ENCODE results near the gene RAB4B. TPM values are rescaled to one million over a fixed set of nuclear protein-coding genes. Genes with fewer than 3 reads are reported as not detected.

Gene RAB4B
- total RNA-seq, 2 donors from 2014 or later = 20.4 to 23.3 TPM

DNA sequence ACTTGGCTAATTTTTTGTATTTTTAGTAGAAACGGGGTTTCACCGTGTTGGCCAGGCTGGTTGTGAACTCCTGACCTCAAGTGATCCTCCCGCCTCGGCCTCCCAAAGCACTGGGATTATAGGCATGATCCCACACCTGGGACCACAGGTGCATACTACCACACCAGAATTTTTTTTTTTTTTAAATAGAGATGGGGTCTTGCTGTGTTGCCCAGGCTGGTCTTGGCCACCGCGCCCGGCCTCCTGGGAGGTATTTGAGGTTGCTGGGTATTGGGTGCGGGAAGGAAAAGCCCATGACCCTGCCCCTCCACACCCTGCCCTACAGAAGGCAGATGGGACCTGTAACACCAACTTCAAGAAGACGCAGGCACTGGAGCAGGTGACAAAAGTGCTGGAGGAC lies 41.4 kb upstream of the RAB4B start:
- H3K4me1 ChIP-seq = no peaks in the 10 kb centered on the region
- 86 to 92% methylated on average over 7 to 9 of the region's 9 CpGs for WGBS, 2 donors
- ATAC-seq (no peak), DNase-seq (no peak)
- peaks cover 9 to 32% of the 10 kb centered on the region in 2 donors for H3K36me3 ChIP-seq (replicated peaks in 1 of 2; ENCODE audit: insufficient read depth in 1 of 2, low read depth in 2 of 2)
- TF ChIP-seq, protein P1, sequence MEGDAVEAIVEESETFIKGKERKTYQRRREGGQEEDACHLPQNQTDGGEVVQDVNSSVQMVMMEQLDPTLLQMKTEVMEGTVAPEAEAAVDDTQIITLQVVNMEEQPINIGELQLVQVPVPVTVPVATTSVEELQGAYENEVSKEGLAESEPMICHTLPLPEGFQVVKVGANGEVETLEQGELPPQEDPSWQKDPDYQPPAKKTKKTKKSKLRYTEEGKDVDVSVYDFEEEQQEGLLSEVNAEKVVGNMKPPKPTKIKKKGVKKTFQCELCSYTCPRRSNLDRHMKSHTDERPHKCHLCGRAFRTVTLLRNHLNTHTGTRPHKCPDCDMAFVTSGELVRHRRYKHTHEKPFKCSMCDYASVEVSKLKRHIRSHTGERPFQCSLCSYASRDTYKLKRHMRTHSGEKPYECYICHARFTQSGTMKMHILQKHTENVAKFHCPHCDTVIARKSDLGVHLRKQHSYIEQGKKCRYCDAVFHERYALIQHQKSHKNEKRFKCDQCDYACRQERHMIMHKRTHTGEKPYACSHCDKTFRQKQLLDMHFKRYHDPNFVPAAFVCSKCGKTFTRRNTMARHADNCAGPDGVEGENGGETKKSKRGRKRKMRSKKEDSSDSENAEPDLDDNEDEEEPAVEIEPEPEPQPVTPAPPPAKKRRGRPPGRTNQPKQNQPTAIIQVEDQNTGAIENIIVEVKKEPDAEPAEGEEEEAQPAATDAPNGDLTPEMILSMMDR (IDR thresholded peaks at IDR 0.05) = no peak
- no peak for TF ChIP-seq POLR2A (IDR thresholded peaks at IDR 0.05)
- no peak overlapping the region for H3K27ac ChIP-seq
- intact Hi-C loops (cut with DNase I) = no loop called here
- no peaks in the 10 kb centered on the region for H3K27me3 ChIP-seq
- no peaks in the 10 kb centered on the region for H3K9me3 ChIP-seq
- H3K4me3 ChIP-seq = no peak overlapping the region

DNA sequence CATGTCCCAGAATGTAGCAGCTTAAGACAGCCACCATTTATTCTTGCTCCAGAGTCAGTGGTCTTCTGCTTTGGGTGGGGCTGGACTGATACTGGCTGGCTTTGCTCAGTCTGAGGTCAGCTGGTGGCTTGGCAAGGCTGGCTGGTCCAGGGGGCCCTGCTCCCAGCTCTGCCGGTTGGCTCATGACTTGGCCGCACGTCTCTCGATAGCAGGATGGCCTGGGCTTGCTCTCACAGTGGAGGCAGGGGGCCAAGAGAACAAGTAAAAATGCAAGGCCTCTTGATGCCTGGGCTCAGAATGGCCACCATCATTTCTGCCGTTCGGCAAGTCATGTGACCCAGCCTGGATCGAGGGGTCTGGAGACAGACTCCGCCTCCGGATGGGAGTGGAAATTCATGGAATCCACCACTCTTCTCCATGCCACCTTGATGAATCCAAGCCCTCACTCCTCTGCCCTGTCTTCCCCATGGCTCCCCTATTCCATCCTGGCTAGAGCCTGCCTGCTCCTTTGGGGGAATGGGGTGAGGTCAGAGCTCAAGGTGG lies 40.9 kb upstream of the RAB4B start:
- TF ChIP-seq POLR2A (IDR thresholded peaks at IDR 0.05) = no peak
- TF ChIP-seq, protein P1 (IDR thresholded peaks at IDR 0.05) = no peak
- Histone ChIP-seq H3K4me3 (no peak overlapping the region), H3K27ac (no peak overlapping the region), H3K36me3 (replicated peaks in 1 of 2; ENCODE audit: insufficient read depth in 1 of 2, low read depth in 2 of 2) (peaks cover 9 to 32% of the 10 kb centered on the region in 2 donors), H3K27me3 (no peaks in the 10 kb centered on the region), H3K4me1 (no peaks in the 10 kb centered on the region), H3K9me3 (no peaks in the 10 kb centered on the region)
- ATAC-seq = no peak
- no peak for DNase-seq
- intact Hi-C loops (cut with DNase I) = no loop called here
- 95 to 97% methylated on average over 6 to 7 of the region's 9 CpGs for WGBS, 2 donors

DNA sequence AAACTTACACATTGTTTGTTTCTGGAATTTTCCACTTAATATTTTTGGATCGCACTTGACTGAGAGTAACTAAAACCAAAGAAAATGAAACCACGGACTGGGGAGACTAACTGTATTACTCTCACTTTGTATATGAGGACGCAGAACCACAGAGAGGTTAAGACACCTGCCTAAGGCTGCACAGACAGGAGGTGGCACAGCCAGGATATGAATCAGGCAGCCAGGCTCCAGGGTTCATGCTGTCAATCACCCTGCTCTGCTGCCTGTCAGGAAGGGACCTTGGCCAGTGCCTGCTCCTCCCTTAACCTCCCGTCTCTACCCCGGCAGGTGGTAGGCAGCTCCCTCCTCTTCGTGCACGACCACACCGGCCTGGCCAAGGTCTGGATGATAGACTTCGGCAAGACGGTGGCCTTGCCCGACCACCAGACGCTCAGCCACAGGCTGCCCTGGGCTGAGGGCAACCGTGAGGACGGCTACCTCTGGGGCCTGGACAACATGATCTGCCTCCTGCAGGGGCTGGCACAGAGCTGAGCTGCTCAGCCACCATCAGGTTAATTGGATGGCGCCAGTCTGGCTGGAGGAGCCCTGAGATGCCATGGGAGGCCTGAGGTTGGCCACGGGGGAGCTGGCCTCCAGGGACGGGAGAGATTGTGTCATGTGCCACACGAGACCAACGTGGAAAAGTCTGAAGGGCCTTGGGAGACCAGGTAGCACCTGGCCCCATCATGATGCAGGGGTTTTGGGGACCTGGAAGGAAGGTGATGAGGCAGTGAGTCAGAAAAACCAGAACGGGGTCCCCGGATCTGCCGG lies 38.8 kb upstream of the RAB4B start:
- DNase-seq (no peak), ATAC-seq (no peak)
- no peak for TF ChIP-seq POLR2A (IDR thresholded peaks at IDR 0.05)
- TF ChIP-seq, protein P1 (IDR thresholded peaks at IDR 0.05) = no peak
- Histone ChIP-seq H3K27me3 (no peaks in the 10 kb centered on the region), H3K4me3 (no peak overlapping the region), H3K27ac (no peak overlapping the region), H3K9me3 (no peaks in the 10 kb centered on the region), H3K4me1 (no peaks in the 10 kb centered on the region), H3K36me3 (replicated peaks in 1 of 2; ENCODE audit: insufficient read depth in 1 of 2, low read depth in 2 of 2) (peaks cover 0 to 25% of the 10 kb centered on the region in 2 donors)
- intact Hi-C loops (cut with DNase I) = no loop called here
- 87 to 94% methylated on average over 12 to 20 of the region's 22 CpGs for WGBS, 2 donors

DNA sequence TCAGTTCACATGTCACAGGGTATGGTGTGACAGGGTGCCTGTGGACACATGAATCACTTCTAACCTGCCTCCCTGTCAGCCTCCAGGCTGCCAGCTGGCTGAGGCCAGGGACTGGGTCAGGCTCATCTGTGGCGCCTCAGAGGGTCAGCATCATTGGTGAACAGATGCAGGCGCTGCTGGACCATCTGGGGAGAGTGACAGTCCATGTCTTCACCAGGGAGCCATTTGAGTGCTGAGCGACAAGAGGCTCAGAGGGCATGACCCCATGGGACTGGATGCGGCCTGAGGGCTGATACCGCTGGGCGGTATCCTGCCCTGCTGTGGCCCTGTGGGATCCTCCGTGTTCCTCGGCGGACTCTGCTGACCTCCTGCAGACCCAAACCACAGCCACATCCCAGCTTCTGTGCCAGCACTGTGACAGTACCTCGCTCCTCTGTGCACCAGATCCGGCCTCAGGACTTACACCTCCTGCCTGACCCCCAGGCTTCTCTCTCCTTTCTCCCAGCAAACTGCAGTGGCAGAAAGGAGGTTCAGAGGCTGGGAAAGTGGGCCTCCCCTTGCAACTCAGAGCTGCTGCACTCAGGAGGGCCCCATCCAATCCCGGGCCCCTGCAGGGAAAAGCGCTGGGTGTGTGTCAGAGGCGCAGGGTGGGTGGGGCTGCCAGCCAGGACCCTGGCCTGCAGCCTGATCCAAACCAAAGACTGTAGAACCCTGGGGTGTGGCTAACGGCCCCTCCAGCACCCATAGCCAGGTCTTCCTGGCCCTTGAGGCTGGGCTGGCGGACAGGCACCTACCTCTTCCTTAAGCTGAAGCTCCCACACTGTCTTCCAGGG lies 38.0 kb upstream of the RAB4B start:
- TF ChIP-seq, protein P1 (IDR thresholded peaks at IDR 0.05) = no peak
- TF ChIP-seq POLR2A (IDR thresholded peaks at IDR 0.05) = no peak
- peaks cover 0 to 21% of the 10 kb centered on the region in 2 donors for H3K36me3 ChIP-seq (replicated peaks in 1 of 2; ENCODE audit: insufficient read depth in 1 of 2, low read depth in 2 of 2)
- H3K27me3 ChIP-seq = no peaks in the 10 kb centered on the region
- 85 to 93% methylated on average over 8 to 16 of the region's 16 CpGs for WGBS, 2 donors
- intact Hi-C loops (cut with DNase I) = no loop called here
- H3K9me3 ChIP-seq = no peaks in the 10 kb centered on the region
- peaks cover 5% of the 10 kb centered on the region for H3K4me1 ChIP-seq
- no peak for ATAC-seq
- no peak overlapping the region for H3K4me3 ChIP-seq
- no peak overlapping the region for H3K27ac ChIP-seq
- no peak for DNase-seq

Measured in body of pancreas (tissue), 4 donors.